Ishikawa (cell line): ENCODE measurements around the gene DDX56.

Experiments used
- CEBPB ChIP-seq: IDR thresholded peaks from 2 replicates; pipeline ENCODE4 v1.6.1; 2012
- CREB1 ChIP-seq: IDR thresholded peaks from 2 replicates; pipeline ENCODE4 v1.6.1; 2012; ENCODE audit warnings: low read depth
- EGR1 ChIP-seq: IDR thresholded peaks from 2 replicates; pipeline ENCODE4 v1.6.1; 2012
- EP300 ChIP-seq: IDR thresholded peaks from 2 replicates; pipeline ENCODE4 v1.6.1; 2012; ENCODE audit warnings: borderline replicate concordance
- FOXM1 ChIP-seq: IDR thresholded peaks from 2 replicates; pipeline ENCODE4 v1.6.1; 2012; ENCODE audit warnings: low read depth, borderline replicate concordance
- MAX ChIP-seq: IDR thresholded peaks from 2 replicates; pipeline ENCODE4 v1.6.1; 2012
- NFIC ChIP-seq: IDR thresholded peaks from 2 replicates; pipeline ENCODE4 v1.6.1; 2012
- RAD21 ChIP-seq: IDR thresholded peaks from 2 replicates; pipeline ENCODE4 v1.6.1; 2012; ENCODE audit warnings: low read depth
- REST ChIP-seq: IDR thresholded peaks from 2 replicates; pipeline ENCODE4 v1.6.1; 2012; ENCODE audit warnings: low read depth, mild to moderate bottlenecking
- TAF1 ChIP-seq: IDR thresholded peaks from 2 replicates; pipeline ENCODE4 v1.6.1; 2012; ENCODE audit warnings: low read depth, mild to moderate bottlenecking
- TCF12 ChIP-seq: IDR thresholded peaks from 2 replicates; pipeline ENCODE4 v1.6.1; 2012; ENCODE audit warnings: low read depth
- TEAD4 ChIP-seq: IDR thresholded peaks from 2 replicates; pipeline ENCODE4 v1.6.1; 2012
- USF1 ChIP-seq: IDR thresholded peaks from 2 replicates; pipeline ENCODE4 v1.6.1; 2012
- YY1 ChIP-seq: IDR thresholded peaks from 2 replicates; pipeline ENCODE4 v1.6.1; 2012; ENCODE audit warnings: low read depth
- ZBTB7A ChIP-seq: IDR thresholded peaks from 2 replicates; pipeline ENCODE4 v1.6.1; 2012; ENCODE audit warnings: low read depth

Gene DDX56

GRCh38 chr7:44568771-44569560, 4.7 kb downstream of the DDX56 start:
- TF ChIP-seq RAD21 (no peak), REST (no peak)

GRCh38 chr7:44567884-44568283, 5.8 kb downstream of the DDX56 start:
- no peak for TF ChIP-seq REST
- TF ChIP-seq RAD21: no peak
- no peak for TF ChIP-seq CREB1
- no peak for TF ChIP-seq ZBTB7A

GRCh38 chr7:44566680-44567079, 7.0 kb downstream of the DDX56 start:
- TF ChIP-seq FOXM1 (no peak), TEAD4 (no peak), NFIC (no peak), RAD21 (no peak), REST (no peak), CEBPB (no peak), TAF1 (no peak), MAX (no peak), ZBTB7A (no peak), CREB1 (no peak), USF1 (no peak), EP300 (no peak)

- no peak for TF ChIP-seq EGR1
- no peak for TF ChIP-seq TCF12
- TF ChIP-seq ZBTB7A: no peak
- no peak for TF ChIP-seq YY1
- TF ChIP-seq EP300: no peak
- no peak for TF ChIP-seq REST
- TF ChIP-seq CREB1: no peak
- no peak for TF ChIP-seq NFIC
- TF ChIP-seq TAF1: no peak
- no peak for TF ChIP-seq RAD21
- TF ChIP-seq FOXM1: no peak
- TF ChIP-seq USF1: no peak
- no peak for TF ChIP-seq TEAD4
- TF ChIP-seq CEBPB: no peak
- no peak for TF ChIP-seq MAX
Measured at GRCh38 chr7:44565795-44566559, 7.7 kb downstream of the DDX56 start.
